ENCODE results near the gene DNM3.

The DNM3 gene

DNA sequence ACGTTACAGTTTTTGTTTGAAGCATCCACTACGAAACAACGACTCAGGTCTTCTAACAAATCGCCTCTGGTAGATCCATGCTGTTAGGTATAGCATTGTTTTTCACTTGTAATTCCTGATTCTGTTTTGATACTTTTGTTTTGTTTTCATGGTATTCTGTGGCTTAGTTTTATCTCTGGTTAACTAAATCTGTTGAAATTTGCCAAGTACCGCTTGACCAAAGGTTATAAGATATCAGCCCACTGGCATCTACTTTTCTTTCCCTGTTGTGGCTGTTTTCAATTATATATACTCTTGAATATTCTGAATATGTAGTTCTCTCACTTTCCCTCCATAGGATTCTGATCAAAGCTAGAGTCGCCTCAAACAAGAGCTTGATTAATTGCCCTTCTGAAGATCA, 304.4 kb downstream of the DNM3 start:
- DNase-seq = no peak

DNA sequence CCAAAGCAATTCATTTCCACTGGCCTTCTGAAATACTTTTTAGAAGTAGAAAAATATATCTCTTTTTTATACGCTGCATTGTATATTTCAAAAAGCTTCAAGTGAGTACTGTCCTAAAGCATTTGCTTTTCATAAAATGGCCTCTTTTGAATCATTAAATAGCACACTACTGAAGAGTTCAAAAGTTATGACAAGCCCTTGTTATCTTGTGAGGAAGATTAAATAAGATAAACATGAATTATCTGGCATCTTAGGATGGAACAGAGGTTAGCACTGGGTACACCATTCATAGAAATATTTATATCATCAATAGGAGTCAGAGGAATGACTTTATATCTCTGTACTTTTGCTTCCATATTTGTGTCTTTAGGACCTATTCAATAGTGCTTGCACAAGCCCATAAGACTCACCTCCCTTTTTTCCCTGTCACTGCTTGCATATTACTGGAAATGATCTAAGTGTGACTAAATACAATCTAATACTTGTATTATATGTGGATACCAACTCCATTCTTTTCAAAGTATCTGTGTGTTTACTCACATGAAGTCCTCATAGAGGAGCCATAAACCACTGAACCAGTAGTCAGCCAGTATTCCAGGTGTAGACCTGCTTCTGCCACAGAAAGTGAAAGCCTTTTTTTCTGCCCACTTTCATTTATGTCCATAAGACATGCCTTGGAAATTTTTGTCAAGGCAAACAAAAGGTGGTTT, 305.0 kb downstream of the DNM3 start:
- no peak for DNase-seq

DNA sequence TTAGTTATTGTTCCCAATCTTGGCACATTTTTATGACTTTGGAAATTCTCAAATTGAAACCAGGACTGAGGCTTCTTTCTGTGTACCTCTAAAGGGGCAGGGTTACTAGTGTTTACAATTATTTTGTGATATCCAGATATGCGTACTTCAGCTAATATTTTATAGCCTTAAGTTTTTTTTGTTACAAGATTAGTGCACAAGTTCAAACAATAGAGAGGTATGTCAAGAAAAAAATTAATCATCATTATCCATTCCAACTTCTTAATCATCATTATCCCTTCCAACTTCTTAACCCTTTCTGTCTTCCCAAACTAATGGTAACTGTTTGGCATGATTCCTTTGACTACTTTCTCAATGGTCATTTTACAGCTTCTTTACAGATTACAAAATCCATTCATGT, 306.2 kb downstream of the DNM3 start:
- no peak for DNase-seq

DNA sequence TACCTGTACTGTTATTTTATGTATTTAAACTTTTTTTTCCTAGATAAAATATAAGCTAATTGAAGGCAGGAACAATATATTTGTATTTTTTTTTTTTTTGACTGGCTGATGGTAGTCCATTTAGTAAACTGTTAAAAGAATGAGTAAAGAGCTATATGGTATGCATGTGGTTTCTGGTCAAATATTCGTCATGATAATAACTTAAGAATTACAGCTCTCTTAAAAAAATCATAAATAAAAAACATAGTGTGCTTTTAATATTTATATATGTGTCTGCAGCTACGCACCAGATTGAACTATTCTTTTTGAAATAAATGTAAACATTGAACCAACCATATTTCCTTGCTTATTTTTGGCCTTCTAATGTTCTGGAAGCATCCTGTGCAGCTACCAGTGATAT, 306.9 kb downstream of the DNM3 start:
- DNase-seq = no peak

DNA sequence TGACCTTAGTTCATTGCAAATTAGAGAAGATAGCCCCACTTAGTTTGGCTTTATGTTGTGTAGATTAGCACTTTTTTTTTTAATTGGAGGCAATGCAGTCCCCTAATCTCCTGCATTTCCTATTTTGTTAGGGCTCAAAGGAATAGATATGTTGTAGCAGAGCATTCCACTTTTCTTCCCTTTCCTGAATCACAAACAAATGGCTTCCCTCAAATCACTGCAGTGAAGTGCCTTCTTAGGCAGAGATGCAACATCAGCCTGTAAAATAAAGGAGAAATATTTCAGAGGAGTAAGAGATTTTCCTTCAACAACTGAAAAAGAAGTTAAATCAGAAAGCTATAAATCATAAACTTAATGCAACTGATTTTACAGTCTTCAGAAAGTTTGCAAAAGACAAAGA, 307.4 kb downstream of the DNM3 start:
- no peak for DNase-seq

DNA sequence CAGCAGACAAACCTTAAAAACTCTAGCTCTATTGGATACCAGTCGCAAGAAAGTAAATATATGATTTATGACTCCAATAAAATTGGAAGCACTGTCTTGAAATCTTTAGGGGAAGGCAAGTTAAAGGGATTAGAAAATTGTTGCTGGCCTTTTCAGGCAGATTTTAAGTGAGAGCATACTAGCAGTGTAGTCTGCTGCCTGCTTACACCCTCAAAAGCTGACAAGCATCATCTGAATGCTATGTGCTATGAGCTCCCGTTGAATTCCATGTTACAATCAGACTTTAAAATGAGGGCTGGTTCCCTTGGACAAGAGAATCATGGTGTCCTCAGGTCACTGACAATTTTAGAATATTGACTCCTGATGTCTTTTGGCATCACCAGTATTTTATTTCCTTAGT, 308.0 kb downstream of the DNM3 start:
- DNase-seq = no peak

DNA sequence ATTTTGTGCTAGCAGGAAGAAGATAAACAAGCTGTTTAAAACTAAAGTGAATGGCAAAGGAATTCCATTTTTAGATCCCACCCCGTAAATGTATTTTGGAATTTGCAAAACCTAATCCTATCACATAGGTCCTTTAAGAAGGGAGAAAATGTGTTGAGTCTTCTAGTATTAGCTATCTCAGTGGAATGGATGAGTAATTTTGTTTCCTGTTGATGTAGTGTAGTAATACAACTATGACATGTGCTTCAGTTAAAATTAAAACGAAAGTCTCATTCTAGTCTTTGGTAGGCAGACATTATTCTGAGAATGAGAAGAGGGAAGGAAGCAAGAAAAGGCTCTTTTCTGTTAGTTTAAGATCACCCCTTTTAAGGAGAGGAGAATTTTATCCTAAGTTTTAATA, 313.3 kb downstream of the DNM3 start:
- no peak for DNase-seq

DNA sequence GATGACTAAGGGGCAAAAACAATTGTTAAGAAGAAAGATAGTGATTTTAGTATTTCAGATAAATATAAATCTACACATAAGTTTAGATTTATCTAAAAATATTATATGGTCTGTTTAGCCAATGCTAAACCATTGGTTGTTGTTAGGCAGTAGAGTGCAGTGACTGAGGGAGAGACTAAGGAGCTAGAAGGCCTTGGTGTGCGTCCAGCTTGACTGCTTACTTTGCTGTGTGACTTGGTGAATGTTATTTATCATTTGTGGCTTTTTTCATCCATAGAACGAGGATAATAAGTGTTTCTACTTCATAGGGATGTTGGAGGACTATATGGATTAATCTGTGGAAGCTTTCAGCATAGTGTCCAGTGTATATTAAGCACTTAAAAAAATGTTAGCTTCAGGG, 314.5 kb downstream of the DNM3 start:
- DNase-seq = no peak

DNA sequence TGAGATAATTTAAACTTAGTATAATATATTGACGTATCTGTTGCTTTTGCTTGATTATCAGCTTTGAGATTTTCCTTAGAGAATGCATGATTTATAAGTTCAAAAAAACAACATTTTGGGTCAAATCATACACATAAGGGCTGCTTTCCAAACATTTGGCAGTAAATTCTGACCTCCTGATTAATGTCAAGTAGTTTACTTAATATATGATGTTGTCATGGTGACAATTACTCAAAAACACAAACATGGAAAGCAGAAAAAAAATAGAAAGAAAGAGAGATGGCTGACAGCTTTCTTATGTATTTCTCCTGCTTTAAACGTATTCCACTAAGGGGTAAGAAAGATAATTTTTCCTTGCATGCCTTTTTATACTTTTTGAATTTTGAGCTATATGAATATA, 320.9 kb downstream of the DNM3 start:
- no peak for DNase-seq

DNA sequence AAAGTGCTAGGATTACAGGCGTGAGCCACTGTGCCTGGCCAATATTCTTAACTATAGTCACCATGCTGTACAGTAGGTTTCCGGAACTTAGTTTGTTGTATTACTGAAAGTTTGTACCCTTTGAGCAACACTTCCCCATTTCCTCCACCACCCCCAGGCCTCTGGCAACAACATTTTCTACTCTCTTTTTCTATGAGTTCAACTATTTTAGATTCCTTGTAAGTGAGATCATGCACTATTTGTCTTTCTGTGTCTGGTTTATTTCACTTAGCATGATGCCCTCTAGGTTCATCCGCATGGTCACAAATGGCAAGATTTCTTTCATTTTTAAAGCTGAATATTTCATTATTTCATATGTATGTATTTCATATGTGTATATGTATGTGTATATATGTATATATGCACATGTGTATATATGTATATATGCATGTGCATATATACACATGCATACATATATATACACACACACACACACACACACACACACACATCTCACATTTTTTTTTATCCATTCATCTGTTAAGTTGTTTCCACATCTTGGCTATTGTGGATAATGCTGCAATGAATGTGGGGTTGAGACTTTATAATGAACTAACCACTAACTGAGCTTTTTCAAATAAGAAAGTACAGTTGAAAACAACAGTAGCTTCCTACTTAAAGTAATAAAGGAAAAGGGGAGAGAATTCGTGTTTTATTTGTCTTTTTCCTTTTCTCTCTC, 322.4 kb downstream of the DNM3 start:
- DNase-seq = no peak

DNA sequence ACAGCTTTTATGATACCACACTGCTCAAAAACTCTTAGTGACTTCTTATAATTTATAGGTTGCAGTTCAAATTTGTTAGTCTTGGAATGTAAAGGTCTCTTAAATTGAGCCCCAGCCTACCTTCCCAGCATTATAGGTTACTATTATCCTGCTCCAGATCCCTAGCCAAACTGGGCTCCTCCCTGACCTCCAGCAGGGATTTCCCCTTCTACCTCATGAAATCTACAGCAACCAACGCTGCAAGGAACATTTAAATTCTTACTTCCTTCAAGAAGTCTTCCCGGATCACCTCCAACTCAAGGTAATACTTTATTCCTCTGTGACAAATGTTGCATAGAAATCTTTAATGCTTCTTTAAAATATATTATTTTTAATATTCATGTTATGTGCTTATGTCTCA, 324.1 kb downstream of the DNM3 start:
- DNase-seq = no peak

DNA sequence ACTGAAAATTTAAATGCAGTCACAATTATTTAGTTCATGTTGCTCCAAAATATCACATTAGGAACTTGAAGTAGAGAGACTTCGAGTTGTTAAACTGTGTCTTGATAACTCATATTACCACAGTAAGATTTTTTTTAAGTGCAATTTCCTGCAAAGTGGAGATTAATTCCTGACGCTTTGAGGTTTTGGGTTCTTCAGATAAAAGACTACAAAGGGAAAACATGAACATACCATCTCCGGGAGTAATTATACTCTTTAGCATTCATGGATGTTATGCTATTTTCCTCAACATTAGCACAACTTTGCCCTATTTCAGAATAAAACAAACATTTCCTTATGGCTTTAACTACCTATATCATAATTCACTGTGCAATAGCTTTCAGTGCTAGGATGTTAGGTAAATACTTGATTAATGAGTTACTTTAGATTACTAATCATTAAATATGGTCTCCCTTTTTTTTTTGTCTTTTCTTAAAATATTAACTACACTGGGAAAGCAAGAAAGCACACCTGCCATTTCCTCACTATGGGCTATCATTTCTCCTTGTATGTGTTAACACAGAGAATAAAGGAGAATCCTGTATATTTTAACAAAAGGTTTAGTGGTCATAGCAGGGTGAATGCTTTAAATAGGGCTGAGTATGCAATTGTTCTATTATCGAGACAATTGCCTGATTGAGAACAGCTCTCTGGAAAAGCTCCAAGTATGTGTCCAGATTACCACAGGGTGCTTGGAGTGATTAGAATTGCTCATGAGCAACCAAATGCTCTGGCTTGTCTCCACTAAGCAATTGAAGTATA, 326.7 kb downstream of the DNM3 start:
- DNase-seq = no peak

DNA sequence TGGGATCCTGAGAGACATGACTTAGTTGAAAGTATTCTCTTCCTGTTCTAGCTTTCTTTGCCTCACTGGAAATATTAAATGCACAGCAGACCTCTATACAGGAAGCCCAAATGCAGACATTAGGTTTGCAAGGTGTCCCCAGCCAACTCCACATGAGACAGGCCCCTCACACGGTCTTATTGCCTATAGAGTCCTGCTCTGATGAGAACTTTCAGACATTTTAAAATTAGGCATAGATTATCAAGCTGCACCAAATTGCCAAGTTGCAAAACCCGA, 327.2 kb downstream of the DNM3 start:
- no peak for DNase-seq

DNA sequence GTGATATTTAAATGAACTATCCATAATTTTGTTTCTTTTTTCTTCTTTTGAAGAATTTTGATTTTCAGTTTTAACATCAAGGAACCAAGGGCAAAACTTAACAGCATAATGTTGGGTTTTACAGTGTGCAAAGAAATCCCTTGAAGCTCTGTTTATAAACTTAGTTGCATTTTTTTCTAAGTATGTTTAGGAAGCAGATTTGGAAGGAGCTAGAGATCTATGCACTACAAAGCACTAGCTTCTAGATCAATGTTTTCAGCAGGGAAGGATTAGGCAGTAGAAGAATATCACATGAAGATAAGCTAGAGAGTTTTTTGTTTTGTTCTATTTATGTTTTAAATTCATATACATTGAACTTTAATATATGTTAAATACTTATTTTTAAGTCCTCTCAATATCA, 328.5 kb downstream of the DNM3 start:
- DNase-seq = no peak

DNA sequence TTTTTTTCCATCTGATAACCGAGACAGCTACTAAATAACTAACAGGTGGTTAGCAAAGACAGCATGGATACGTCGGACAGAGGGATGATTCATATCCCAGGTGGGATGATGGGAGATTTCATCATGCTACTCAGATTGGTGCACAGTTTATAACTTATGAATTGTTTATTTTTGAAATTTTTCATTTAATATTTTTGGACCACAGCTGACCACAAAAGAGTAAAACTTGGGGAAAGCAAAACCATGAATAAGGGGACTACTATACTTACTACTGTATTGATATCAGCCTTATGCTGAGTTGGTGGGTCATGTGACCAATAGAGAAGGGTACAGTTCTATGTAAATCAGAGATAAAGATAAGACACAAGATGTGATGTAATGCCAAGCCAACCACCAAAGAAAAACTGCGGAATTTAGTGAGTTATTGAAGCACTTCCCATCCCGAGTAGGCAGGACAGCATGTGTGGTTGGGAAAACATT, 331.1 kb downstream of the DNM3 start:
- DNase-seq = no peak

DNA sequence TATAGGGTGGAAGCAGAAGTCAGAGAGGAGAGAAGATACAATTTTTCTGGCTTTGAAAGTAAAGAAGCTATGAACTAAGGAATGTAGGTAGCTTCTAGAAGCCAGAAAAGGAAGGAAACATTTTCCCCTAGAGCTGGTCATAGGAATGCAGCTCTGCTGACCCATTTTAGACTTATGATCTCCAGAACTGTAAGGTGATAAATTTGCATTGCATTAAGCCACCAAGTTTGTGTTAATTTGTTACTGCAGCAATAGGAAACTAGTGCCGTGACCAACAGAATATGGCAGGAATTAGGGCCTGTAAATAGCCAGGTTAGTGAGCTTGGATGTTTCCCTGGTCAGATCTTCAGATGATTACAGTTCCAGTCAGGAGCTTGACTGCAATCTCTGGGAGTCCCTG, 334.9 kb downstream of the DNM3 start:
- no peak for DNase-seq

DNA sequence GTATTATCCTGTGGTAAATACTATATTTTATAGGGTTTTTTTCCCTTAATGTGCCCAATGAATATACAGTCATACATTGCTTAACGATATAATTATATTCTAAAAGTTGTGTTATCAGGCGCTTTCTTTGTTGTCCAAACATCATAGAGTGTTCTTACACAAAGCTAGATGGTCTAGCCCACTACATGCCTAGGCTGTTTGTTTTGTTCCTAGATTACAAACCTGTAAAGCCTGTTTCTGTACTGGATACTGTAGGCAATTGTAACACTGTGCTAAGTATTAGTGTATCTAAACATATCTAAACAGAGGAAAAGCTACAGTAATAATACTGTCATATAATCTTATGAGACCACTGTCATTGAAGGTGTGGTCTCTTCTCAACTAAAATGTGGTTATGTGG, 336.6 kb downstream of the DNM3 start:
- DNase-seq = no peak

DNA sequence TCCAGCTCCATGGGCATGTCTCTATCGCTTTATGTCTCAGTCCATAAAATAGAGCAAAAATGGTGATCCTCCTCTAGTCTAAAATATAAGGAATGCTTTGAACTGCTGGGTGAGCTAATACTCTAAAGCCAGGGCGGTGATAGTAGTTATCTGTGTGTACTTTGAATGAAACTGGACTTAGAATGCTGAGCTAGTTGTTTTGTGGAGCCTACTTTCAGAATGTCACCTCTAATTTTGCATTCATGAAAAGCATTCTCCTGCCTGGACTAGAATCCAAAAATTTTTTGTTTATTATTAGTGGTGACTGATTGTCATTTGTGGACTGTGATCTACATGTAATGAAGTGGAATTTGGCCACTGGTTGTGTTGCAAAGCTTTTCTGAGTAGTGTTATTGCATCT, 337.6 kb downstream of the DNM3 start:
- DNase-seq = no peak

DNA sequence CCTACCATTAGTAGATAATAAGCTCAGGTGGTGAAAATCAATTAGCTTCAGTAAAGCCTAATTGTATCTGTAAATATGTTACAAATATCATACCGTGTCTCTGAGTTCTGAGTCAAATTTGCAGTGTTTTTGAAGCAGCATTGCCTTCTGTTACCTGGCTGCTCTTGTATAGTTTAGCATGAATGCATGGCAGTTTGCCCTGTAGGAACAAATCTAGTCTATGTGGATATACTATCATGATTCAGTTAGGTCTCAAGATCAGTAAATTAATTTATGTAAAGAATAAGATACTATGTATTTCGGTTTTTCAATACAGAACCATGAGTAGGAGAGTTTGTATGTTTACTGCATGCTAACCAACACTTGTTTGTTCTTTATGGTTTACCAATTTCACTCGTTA, 338.6 kb downstream of the DNM3 start:
- DNase-seq = no peak

DNA sequence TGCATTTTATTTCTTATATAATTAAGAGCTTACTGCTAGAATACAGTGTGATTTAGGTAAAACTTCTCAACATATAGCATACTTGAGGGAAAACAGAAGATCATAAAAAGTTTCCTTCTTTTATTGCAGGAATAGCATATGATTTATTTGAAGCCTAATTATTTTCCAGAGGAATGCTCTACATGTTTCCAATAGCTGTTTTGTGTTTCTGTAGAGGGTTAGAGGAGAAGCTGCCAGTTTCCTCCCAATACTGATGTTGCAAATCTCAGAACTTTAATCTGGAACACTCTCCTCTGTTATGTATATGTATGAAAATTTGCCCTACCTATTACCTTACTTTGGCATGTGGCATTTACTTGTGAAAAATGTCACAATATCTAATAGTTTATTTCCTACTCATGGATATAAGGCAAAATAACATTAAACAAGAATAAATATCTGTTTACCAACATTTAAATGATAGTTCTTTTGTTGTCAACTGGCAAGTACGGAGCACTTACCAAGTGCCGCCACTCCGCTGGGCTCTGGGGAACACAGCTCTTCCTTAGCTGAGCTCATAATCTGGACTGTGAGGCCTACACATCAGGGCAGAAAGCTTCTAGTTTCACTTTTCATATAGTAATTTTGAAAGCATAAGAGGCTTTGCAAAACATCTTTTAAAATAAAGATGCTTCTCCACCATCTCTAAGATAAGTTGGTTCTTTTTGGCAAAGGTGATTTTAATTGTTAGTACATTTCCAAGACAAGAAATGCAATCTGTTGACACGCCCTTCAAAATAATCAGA, 339.4 kb downstream of the DNM3 start:
- no peak for DNase-seq

DNA sequence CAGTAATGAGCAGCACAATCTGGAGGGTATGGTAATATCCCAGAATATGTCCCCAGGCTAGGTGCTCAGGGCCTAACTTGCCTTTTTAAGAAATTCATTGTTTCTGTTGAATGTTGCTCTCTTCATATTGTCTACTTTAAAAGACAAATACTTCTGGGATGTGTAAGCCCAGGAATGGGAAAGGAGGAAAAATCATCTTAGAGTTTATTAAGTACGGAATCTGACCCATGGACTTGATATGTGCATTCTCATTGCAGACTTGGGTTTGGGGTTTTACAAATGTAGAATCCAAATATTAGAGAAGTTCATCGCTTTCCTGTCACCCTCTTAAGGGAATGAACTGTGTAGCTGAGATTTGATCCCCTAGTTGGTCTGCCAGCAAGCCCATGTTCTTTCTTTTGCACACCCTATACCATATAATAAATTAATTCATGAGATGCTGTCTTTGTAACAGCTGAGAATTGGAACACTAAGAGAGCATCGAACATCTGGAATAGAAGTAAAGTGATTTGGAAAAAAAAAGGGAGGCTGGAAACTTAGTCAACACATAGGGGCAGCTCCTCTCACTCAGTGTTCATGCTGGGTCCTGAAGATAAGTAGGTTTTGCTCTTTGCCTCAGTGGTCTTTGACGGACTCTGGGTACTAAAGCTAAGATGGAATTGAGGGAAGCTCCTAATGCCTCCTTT, 343.4 kb downstream of the DNM3 start:
- no peak for DNase-seq

DNA sequence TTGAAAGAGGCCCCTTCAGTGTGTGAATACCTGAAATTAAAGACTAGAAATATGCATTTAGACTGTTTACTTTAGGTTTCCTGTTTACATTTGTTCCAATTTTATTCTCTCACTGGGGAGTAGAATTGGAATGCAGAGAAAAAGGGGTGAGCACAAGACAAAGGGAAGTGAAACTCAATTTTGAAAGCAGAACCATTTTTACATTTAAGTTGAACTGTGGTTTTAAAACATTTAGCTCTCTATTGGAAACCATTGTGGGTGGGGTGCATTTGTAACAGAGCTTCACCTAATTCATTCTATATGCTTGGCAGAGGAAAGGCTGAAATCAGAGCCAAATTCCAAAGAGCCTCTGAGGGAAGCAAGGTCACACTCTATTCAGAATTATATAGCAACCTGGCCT, 343.9 kb downstream of the DNM3 start:
- no peak for DNase-seq

DNA sequence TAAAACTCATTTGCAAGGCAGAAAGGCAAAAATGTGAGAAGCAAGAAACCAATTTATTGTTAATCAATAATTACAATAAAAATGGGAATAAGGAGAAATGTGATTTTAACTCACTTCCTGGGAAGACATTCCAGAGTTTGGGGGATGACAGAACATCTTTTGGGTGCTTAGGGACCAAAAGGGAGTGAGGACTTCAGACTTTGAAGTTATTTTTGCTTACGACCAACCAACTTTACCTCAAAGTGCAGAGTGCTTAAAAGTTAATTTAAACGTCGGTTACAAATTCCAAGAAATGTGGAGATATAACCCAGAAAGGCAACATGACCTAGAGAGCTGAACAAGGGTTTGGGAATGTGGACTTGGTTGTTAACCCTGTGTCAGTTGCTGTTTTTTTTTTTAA, 344.7 kb downstream of the DNM3 start:
- DNase-seq = no peak

All from GF-D8 (cell line).